HG03025 (cell line): ENCODE measurements around the gene BTRC.
"Not testable (repeated sequence)": the region's sequence is repeated elsewhere in the genome, so short reads cannot be mapped to it uniquely, and the experiment has no call there.

ENCODE experiments used
- ATAC-seq: cut with Tn5 transposase; IDR thresholded peaks from one replicate; pipeline ENCODE4 v1.9.1; 2021; ENCODE audit warnings: mild to moderate bottlenecking, moderate library complexity; ENCODE audit not compliant: unreplicated experiment, low FRiP score

The BTRC gene

DNA sequence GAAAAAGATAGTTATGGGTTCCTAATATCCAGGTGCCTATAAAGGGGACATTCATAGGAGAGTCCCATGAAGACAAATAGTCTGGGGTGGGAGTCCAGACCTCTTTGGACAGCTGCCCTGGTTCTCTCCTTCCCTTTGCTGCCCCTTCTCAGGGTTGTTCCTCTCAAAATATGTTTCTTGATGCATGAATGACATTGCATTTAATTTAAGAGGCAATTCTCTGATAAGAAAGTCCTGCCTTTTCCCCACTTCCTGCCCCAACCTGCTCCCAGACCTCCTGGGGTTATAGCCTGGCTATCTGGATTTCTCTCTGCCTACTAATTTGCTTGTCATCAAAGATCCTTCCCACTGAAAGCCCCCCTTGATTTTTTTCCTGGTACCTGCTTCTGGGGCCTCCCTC is 12.5 kb upstream of the BTRC start:
- no peak for ATAC-seq

DNA sequence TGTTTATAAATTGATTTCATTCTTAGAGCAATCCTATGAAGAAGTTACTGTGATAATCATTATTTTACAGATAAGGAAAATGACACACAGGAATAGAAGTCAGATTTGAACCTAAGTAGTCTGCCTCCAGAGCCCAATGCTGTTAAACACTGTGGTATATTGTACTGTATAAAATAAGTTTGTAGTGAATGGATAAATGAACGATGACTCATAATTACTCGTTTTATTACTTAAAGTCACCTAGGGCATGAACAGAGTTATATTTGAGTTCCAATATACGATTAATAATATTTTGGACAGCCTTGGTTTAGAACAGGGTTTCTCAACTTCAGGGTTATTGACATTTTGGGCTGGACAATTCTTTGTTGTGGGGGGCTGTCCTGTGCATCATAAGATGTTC is 7.8 kb upstream of the BTRC start:
- no peak for ATAC-seq

DNA sequence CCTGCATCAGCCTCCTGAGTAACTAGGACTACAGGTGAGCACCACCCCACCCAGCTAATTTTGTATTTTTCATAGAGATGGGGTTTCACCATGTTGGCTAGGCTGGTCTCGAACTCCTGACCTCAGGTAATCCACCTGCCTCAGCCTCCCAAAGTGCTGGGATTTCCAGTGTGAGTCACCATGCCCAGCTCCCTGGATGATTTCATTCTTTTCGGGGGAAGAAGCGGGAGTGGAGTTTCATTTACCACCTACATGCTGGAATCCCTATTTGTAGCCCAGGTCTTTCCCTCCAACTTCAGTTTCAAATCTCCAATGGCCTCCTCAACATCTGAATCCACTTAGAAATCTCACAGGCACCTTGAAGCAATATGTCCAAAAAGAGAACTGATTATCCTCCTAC is 2.9 kb upstream of the BTRC start:
- no peak for ATAC-seq

DNA sequence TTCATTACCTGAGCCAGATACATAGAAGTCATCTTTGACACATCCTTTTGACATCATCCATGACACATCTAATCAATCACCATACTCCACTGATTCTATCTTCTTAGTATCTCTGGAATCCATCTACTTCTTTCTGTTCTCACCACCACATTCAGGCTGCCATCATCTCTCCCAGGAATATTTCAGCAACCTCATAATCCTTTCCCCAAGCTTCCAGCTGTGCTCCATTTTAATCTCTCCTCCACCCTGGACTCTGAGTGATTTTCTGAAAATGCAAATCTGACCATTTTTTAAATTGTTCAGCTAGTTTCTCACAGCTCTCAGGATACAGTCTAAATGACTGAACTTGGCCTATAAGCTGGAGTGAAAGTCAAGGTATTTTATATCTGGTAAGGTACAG is 2.5 kb upstream of the BTRC start:
- no peak for ATAC-seq

DNA sequence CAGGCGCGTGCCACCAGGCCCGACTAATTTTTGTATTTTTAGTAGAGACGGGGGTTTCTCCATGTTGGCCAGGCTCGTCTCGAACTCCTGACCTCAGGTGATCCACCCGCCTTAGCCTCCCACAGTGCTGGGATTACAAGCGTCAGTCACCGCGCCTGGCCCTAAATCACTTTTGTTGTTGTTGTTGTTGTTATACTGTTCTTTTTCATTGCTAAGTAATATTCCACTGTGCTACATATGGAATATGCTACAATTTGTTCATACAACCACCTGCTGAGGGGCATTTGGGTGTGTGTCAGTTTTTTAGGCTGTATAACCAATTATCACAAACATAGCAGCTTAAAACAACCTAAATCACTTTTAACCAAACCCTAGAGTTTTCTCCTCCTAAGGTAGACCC is 1.1 kb upstream of the BTRC start:
- not testable (repeated sequence) for ATAC-seq

DNA sequence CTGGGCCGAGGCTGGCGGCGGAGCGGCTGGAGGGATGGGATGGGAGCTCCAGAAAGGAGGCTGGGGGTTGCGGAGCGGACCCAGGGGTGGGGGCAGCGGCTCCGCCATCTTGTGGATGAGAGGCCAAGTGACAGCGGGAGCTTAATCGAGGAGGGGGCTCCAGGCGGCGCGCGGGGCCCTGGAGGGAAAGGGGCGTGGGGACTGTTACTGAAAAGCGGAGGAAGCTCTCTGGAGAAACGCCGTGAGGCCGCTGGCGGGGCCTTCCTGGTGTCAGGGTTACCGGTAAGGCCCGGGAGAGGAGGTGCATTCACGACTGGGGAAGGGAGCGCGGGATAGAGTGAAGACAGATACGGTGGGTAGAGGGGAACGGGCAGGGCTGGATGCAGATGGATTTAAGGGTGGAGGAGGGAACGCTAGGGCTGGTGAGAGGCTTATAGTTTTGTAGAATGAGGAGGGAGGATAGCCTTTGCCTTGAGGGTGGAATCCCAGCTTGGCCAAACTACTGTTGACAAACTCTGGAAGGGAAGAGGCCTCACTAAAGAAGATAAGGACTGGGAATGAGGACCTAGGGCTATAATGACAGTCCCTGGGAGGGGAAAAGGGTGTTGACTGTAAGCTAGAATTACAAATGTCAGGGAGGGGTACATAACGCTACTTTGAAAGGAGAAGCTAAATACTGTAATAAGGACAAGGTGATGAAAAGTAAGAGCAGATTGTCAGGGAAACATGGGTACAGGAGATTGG is 535 bp downstream of the BTRC start:
- peak; percentile 3 for ATAC-seq

DNA sequence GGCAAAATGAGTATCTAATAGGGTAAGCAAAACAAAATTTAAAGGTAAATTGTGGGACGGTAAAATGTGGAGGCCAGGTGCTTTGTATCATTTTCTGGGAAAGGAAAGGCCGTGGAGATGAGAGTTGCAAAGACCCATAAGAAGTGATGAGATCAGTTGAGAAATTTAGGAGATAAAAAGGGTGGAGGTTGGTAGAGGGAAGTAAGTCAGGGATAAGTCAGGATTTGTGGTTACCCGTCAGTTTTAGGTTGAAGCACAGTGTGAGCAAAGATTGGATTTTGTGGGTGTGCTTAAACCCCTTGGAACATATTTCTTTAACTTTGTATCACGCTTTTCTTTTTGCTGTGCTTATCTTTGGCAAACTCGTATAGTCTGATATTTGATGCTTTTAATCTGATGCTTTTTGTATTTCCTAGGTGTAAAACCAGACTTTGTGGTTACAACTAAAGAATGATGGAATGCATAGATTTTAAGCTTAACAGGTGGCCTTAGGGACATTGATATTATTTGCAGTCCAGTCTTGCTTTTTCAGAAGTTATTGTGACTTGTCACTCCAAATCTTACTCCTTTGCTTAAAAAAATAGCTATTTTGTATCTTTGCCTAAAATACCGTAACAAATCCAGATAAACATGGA is 1.2 kb downstream of the BTRC start:
- no peak for ATAC-seq

DNA sequence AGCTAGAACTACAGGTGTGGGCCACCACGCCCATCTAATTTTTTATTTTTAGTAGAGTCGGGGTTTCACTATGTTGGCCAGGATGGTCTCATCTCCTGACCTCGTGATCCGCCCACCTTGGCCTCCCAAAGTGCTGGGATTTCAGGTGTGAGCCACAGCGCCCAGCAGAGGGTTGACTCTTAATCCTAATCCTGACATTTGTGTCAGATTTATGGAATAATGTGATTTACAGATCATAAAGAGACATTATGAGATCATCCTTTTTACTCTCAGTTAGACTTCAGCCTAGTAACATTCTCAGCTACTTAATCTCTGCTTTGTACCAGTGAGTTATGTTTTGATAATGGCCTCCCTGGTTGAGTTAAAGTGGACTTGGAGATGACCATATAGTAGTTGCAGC is 2.2 kb downstream of the BTRC start:
- no peak for ATAC-seq

DNA sequence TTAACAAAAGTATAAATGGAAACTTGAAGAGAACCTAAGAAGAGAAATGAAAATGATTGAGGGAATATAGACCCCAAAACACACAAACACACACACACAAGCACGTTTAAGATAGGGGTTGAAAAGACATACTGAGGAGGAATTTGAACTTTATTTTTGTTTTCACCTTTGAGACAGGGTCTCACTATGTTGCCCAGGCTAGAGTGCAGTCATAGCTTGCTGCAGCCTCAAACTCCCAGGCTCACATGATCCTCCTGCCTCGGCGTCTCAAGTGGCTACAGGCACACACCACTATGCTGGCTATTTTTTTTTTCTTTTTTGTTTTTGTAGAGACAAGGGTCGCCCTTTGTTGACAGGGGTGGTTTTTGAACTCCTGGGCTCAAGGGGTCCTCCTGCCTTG is 4.0 kb downstream of the BTRC start:
- no peak for ATAC-seq

DNA sequence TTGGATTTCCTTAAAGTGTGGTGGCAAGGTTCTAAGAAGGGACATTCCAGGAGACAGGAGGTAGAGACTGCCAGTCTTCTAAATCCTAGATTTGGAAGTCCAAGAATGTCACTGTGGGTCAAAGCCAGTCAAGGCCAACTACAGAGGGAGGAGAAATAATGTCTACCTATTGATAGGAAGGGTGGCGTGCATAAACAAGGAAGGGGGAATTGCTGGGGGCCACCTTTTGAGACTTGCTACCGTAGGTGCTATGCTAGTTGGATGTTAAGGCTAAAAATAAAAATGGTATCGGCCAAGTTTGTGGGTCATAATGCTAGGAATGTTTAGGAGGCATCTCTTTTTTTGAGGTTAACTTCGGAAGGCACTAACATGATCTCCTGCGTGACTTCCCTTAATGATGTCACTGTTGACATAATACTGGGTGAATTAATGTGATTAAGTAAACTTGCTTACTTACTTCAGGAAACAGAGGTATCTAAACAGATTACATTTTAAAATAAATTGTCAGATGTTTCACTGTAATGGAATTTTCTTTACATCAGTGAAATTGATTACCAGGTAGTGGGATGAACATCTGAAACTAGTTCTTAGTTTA is 4.8 kb downstream of the BTRC start:
- ATAC-seq: no peak

DNA sequence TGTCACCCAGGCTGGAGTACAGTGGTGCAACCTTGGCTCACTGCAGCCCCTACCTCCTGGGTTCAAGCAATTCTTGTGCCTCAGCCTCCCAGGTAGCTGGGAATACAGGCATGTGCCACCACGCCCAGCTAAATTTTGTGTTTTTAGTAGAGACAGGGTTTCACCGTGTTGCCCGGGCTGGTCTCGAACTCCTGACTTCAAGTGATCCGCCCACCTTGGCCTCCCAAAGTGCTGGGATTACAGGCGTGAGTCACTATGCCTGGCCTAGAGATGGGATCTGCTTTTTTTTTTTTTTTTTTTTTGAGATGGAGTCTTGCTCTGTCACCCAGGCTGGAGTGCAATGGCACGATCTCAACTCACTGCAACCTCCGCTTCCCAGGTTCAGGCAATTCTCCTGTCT is 6.1 kb downstream of the BTRC start:
- not testable (repeated sequence) for ATAC-seq

DNA sequence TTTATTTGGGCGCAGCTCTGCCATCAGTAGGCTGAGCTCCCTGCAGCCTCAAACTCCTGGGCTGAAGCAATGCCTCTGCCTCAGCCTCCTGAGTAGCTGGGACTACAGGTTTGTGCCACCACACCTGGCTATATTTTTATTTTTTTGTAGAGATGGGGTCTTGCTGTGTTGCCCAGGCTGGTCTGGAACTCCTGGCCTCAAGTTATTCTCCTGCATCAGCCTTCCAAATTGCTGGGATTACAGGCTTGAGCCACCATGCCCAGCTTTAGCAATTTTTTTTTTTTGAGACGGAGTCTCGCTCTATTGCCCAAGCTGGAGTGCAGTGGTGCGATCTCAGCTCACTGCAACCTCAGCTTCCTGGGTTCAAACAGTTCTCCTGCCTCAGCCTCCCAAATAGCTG is 6.9 kb downstream of the BTRC start:
- ATAC-seq: not testable (repeated sequence)

DNA sequence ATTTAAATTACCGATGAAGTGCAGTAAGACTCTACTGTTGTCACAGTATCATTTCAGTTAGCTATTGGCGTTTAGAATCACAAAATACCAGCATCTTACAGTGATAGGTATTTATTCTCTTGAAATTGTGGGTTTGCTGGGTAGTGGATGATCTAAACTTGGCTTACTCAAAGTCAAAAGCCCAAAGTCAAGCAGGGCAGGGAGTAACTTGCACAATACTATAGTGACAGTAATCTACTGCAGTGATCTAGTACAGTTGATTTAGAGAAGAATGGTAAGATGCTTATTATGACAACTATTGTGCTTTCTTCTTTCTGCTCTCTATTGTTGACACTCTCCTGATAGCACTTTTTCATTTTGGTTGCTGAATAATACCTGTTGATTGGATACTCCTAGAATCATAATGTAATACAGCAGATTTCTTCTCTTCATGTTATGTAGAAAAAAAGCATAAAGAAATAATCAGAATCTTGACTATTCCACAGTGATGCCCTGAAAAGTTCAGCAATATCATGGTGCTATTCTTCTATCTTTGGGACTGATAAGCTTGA is 10.0 kb downstream of the BTRC start:
- ATAC-seq: no peak

DNA sequence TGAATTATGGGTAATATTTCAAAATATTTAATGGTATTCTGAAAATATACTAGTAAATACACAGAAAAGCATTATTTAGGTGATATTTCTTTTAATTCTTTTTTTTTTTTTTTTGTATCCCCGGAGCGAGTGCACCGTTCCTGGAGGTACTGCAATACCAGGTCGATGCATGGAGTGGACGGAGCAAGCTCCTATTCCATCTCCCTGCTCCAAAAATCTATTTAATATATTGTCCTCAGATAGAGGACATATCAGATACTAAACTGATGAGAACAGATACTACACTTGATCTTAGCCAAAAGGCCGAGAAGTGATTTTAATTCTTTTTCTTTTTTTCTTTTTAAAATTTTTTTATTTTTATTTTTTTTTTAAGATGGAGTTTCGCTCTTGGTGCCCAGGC is 10.8 kb downstream of the BTRC start:
- ATAC-seq: no peak

DNA sequence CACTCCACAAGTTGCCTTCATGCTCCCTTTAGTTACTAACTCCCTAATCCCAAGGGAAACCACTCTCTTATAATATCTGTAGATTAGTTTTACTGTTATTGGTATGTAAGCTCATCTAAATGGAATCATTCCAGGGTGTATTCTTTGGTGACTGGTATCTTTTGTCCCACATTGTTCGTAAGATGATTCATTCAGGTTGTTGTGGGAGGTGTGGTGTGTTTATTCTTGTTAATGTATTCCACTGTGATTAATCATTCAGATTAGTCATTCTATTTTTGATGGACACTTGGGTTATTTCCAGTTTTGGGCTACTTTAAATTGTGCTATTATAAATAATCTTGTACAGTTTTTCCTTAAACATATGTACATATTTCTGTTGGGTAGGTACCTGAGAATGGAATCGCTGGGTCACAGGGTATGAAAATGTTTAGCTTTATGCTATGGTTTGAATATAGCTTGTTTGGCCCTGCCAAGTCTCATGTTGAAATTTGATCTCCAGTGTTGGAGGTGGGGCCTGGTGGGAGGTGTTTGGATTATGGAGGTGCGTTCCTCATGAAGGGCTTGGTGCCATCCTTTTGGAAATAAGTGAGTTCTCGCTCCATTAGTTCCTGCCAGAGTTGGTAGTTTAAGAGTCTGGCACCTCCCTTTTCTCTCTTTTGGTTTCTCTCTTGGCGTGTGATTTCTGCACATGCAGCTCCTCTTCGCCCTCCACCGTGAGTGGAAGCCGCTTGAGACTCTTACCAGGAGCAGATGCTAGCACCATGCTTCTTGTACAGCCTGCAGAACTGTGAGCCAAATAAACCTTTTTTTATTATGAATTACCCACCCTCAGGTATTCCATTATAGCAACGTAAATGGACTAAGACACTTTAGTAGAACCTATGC is 13.8 kb downstream of the BTRC start:
- no peak for ATAC-seq

DNA sequence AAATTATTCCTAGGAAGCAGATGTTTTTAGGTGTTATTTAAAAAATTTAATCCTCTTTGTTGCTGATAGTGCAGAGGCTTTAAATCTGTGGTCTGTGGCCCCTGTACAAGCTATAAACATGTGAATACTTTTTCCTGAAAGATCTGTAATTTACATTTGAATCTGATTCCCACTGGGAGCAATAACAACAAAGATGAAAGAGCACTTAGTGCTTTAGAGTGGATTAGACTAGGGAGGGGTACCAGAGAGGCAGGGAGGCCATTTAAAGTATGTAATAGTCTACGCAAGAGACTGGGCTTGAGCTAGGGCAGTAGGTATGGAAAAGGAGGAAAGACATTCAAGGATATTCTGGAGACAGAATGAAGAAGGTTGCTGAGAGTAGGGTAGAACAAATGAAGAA is 19.1 kb downstream of the BTRC start:
- no peak for ATAC-seq

DNA sequence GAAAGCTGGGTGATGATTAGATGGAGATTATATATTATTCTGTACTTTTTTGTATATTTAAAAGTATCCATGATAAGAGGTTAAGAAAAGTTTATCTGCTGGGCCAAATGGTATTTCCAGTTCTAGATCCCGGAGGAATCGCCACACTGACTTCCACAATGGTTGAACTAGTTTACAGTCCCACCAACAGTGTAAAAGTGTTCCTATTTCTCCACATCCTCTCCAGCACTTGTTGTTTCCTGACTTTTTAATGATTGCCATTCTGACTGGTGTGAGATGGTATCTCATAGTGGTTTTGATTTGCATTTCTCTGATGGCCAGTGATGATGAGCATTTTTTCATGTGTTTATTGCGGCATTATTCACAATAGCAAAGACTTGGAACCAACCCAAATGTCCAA is 20.0 kb downstream of the BTRC start:
- not testable (repeated sequence) for ATAC-seq

DNA sequence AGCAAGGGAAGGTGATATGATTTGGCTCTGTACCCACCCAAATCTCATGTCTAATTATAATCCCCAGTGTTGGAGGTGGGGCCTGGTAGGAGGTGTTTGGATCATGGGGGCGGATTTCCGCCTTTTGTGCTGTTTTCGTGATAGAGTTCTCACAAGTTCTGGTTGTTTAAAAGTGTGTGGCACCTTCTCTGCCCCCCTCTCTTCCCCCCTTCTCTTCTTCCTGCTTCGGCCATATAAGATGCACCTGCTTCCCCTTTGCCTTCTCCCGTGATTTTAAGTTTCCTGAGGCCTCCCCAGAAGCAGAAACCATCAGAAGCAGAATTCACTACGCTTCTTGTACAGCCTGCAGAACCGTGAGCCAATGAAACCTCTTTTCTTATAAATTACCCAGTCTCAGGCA is 21.1 kb downstream of the BTRC start:
- ATAC-seq: no peak

DNA sequence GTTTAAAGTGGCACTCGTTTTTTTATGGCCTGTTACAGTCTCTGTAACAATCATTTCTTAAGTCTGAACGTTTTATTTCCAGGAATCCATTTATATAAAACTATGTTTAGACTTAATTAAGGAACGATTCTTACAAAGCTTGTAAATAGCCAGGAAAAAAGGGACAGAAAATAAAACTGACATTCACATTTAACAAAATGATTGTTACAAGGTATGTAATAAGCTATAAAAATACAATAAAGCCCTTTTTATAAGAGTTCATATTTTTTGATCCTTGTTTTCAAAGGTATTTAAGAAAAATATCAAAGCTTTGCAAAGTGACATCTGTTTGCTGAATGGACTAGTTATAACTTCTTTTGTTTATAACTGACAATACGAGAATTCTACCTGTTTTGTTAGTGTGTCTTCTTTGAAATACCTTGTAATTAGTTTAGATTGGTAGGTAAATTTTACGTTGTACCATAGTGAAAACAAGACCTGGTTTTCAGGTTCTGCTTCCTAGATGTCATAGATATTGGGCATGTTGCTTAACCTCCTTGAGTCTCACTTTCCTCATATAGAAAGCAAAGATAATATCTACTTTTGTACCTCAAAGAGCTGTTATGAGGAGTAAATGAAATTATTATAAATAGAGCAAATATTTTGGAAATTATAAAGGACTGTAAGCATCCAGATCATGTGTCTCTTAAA is 25.8 kb downstream of the BTRC start:
- ATAC-seq: no peak

DNA sequence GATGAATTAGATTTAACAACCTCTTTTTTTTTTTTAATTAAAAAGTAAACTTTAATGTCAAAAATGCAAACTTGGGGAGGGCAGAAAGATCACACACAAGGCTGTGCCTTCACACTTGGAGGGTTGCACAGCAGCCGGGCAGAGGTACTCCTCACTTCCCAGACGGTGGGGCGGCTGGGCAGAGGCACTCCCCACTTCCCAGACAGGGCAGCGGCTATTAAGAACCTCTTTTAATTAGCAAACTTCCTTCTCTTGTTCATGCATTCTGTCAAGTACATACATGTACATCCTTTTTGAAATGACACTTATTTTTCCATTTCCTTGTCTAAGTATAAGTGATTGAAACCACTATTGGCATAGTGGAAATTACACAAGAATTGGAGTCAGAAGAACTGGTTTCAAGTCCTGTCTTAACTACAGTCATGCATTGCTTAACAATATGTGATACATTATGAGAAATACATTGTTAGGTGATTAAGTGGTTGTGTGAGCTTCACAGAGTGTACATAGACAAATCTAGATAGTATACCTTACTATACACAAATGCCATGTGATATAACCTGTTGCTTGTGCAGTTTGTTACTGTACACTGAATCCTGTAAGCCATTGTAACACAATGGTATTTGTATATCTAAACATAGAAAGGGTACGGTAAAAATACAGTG is 26.5 kb downstream of the BTRC start:
- ATAC-seq: no peak
